Fibroblast of lung (primary cell): Measurements from ENCODE around the gene ZNF764. TPM values are rescaled to one million over a fixed set of nuclear protein-coding genes. Genes with fewer than 3 reads are reported as not detected.

Experiments
- DNase-seq, 2 donors: peaks; one replicate each; pipeline versions ENCODE4 v3.0.0 to v3.0.0-alpha.2; 2010; ENCODE audit warnings: low read depth in 2 of 2
- H2AFZ ChIP-seq: 2 replicates; pipeline ENCODE4 v1.5.1; 2012; ENCODE audit warnings: low read length, control low read depth, inconsistent platforms
- H3K27ac ChIP-seq: 2 replicates; pipeline ENCODE4 v1.5.1; 2011; ENCODE audit warnings: low read length, control low read depth; ENCODE audit not compliant: insufficient read depth
- H3K27me3 ChIP-seq: 2 replicates; pipeline ENCODE4 v1.5.1; 2011; ENCODE audit warnings: mild to moderate bottlenecking, low read length; ENCODE audit not compliant: control insufficient read depth, insufficient read depth
- H3K36me3 ChIP-seq: 2 replicates; pipeline ENCODE4 v1.5.1; 2011; ENCODE audit warnings: low read length; ENCODE audit not compliant: control insufficient read depth, insufficient read depth
- H3K4me1 ChIP-seq: 2 replicates; pipeline ENCODE4 v1.5.1; 2011; ENCODE audit warnings: low read length; ENCODE audit not compliant: control insufficient read depth, insufficient read depth; ENCODE audit errors: extremely low read depth
- H3K4me2 ChIP-seq: 2 replicates; pipeline ENCODE4 v1.5.1; 2011; ENCODE audit warnings: low read length, control low read depth; ENCODE audit not compliant: insufficient read depth; ENCODE audit errors: extremely low read depth
- H3K4me3 ChIP-seq, 4 experiments: fragments of 200-600 bp in 1 of 4; sonication (generic) in 1 of 4; replicated peaks in 1 of 4; 2 replicates each; pipeline ENCODE4 v1.5.1; 2011 to 2016; ENCODE audit warnings: low read length in 4 of 4, low read depth in 3 of 4, mild to moderate bottlenecking in 3 of 4, control low read depth in 2 of 4, inconsistent platforms in 1 of 4, mixed read lengths in 1 of 4; ENCODE audit not compliant: insufficient read depth in 1 of 4; ENCODE audit errors: control extremely low read depth in 1 of 4
- H3K79me2 ChIP-seq: 2 replicates; pipeline ENCODE4 v1.5.1; 2012; ENCODE audit warnings: mild to moderate bottlenecking, low read length, inconsistent platforms; ENCODE audit not compliant: control insufficient read depth, insufficient read depth
- H3K9ac ChIP-seq: 2 replicates; pipeline ENCODE4 v1.5.1; 2011; ENCODE audit warnings: mild to moderate bottlenecking, low read length, control low read depth; ENCODE audit not compliant: insufficient read depth
- H3K9me3 ChIP-seq: 2 replicates; pipeline ENCODE4 v1.5.1; 2012; ENCODE audit warnings: low read depth, low read length; ENCODE audit not compliant: control insufficient read depth, insufficient read depth
- H4K20me1 ChIP-seq: 2 replicates; pipeline ENCODE4 v1.5.1; 2011; ENCODE audit warnings: low read length; ENCODE audit not compliant: control insufficient read depth, insufficient read depth; ENCODE audit errors: extremely low read depth
- EZH2 ChIP-seq: IDR thresholded peaks from 2 replicates; pipeline ENCODE4 v1.5.1; 2012; ENCODE audit warnings: low read length, control low read depth, mild to moderate bottlenecking; ENCODE audit errors: missing control alignments
- polyA plus RNA-seq, 2 donors: library from polyadenylated mRNA; depleted of rRNA in 1 of 2; stranded (reverse) in 1 of 2; unstranded in 1 of 2; fragments of >200 nt; gene quantifications; 2 replicates each; pipeline ENCODE4 v1.2.1, GENCODE V29; 2011 to 2012; ENCODE audit warnings: missing spikeins in 1 of 2
- total RNA-seq: library from RNA; depleted of rRNA; stranded (reverse); fragments of >200 nt; gene quantifications from 2 replicates; pipeline ENCODE4 v1.2.1, GENCODE V29; 2014
- TF ChIP-seq, protein P1 (sequence below), 2 donors: IDR thresholded peaks in 1 of 2; conservative IDR thresholded peaks in 1 of 2; 1 replicate in 1 of 2; 2 replicates in 1 of 2; pipeline ENCODE4 v1.5.1; 2011 to 2012; ENCODE audit warnings: low read length in 2 of 2, control low read depth in 1 of 2, inconsistent platforms in 1 of 2, low read depth in 1 of 2, mild to moderate bottlenecking in 1 of 2

Gene ZNF764
- total and polyA plus RNA-seq, 2 donors (not counting 1 experiment from before 2014, with no cell fraction given), result 2.4 to 3.1 TPM

GRCh38 chr16:30551781-30552180, 6.4 kb downstream of the ZNF764 start:
- DNase-seq, result no peak
- Histone ChIP-seq H3K36me3 (peaks cover 10% of the 10 kb centered on the region), H4K20me1 (no peaks in the 10 kb centered on the region), H3K79me2 (peaks cover 3% of the 10 kb centered on the region), H3K27me3 (no peaks in the 10 kb centered on the region), H3K4me3 (no peak overlapping the region), H3K27ac (no peak overlapping the region), H3K4me2 (no peak overlapping the region), H3K9me3 (no peaks in the 10 kb centered on the region), H2AFZ (no peak overlapping the region), H3K9ac (no peak overlapping the region), H3K4me1 (no peaks in the 10 kb centered on the region)
- TF ChIP-seq, protein P1, sequence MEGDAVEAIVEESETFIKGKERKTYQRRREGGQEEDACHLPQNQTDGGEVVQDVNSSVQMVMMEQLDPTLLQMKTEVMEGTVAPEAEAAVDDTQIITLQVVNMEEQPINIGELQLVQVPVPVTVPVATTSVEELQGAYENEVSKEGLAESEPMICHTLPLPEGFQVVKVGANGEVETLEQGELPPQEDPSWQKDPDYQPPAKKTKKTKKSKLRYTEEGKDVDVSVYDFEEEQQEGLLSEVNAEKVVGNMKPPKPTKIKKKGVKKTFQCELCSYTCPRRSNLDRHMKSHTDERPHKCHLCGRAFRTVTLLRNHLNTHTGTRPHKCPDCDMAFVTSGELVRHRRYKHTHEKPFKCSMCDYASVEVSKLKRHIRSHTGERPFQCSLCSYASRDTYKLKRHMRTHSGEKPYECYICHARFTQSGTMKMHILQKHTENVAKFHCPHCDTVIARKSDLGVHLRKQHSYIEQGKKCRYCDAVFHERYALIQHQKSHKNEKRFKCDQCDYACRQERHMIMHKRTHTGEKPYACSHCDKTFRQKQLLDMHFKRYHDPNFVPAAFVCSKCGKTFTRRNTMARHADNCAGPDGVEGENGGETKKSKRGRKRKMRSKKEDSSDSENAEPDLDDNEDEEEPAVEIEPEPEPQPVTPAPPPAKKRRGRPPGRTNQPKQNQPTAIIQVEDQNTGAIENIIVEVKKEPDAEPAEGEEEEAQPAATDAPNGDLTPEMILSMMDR (conservative IDR thresholded peaks at IDR 0.05 in 1 of 2, IDR thresholded peaks at IDR 0.05 in 1 of 2; ENCODE audit: low read depth in 1 of 2, low read length in 2 of 2), result no peak
- no peak for TF ChIP-seq EZH2

DNA sequence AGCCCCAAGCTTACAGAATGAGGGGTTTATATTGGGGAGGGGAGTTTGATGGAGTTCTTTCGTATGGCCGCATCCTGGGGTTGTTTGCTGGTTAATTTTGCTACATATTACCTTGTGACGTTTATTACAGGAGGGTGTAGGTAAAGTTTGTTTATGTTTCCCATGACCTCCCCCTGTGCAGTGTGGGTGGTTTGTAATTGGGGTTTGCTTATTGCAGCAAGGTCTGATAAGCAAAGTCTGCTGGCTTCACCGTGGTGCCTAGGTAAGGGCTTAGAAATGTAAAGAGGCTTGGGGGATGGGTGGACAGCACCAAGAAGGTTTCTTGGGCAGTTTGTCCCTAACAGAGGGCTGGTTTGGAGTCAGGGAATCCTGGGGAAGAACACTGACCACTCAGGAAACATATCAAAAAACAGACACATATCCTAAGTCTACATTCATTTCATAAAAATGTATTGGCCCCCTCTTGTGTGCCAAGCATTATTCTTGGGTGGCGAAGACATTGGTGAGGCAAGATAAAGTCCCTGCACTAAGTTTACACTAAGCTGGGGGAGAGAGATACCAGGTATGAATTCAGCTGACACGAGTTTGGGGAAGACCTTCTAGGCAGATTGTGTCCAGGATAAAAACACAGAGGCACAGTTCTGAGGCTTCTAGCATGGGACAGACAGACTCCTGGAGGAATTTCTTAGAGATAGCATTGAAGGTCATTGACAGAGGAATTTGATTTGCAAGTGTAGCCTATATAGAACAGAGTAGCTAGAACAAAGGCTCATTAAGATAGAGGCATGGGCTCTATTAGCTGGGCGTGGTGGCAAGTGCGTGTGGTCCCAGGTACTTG, 9.5 kb downstream of the ZNF764 start:
- Histone ChIP-seq H3K27me3 (no peaks in the 10 kb centered on the region), H3K79me2 (no peaks in the 10 kb centered on the region), H4K20me1 (no peaks in the 10 kb centered on the region), H3K4me2 (no peak overlapping the region), H2AFZ (no peak overlapping the region), H3K36me3 (no peaks in the 10 kb centered on the region), H3K4me1 (no peaks in the 10 kb centered on the region), H3K9ac (no peak overlapping the region), H3K9me3 (no peaks in the 10 kb centered on the region), H3K27ac (no peak overlapping the region), H3K4me3 (no peak overlapping the region)
- no peak for DNase-seq
- TF ChIP-seq EZH2, result no peak
- TF ChIP-seq, protein P1 (conservative IDR thresholded peaks at IDR 0.05 in 1 of 2, IDR thresholded peaks at IDR 0.05 in 1 of 2; ENCODE audit: low read depth in 1 of 2, low read length in 2 of 2), result no peak

- no peaks in the 10 kb centered on the region for H3K9me3 ChIP-seq
These were observed 12.1 kb downstream of the ZNF764 start for GRCh38 chr16:30546115-30546514.

More at GRCh38 chr16:30546115-30546514, 12.1 kb downstream of the ZNF764 start:
- no peak overlapping the region for H3K4me2 ChIP-seq
- no peaks in the 10 kb centered on the region for H4K20me1 ChIP-seq
- no peak overlapping the region for H3K4me3 ChIP-seq
- DNase-seq, result no peak
- H3K36me3 ChIP-seq, result no peaks in the 10 kb centered on the region
- no peak overlapping the region for H3K27ac ChIP-seq
- H3K9ac ChIP-seq, result no peak overlapping the region
- TF ChIP-seq, protein P1 (conservative IDR thresholded peaks at IDR 0.05 in 1 of 2, IDR thresholded peaks at IDR 0.05 in 1 of 2; ENCODE audit: low read depth in 1 of 2, low read length in 2 of 2), result no peak
- TF ChIP-seq EZH2, result no peak
- H3K4me1 ChIP-seq, result peaks cover 2% of the 10 kb centered on the region
- H3K79me2 ChIP-seq, result no peaks in the 10 kb centered on the region
- no peak overlapping the region for H2AFZ ChIP-seq
- no peaks in the 10 kb centered on the region for H3K27me3 ChIP-seq
